HUES64 (cell line): ENCODE results near the gene KRT2.

ENCODE experiments used
- H3K27ac ChIP-seq: 2 replicates; pipeline ENCODE4 v1.7.0; 2013; ENCODE audit warnings: low read depth, low read length, inconsistent platforms
- H3K27me3 ChIP-seq: 2 replicates; pipeline ENCODE4 v1.6.1; 2013; ENCODE audit warnings: mild to moderate bottlenecking, low read length; ENCODE audit not compliant: insufficient read depth
- H3K36me3 ChIP-seq: 2 replicates; pipeline ENCODE4 v1.6.1; 2013; ENCODE audit warnings: mild to moderate bottlenecking, low read length; ENCODE audit not compliant: insufficient read depth
- H3K4me1 ChIP-seq: 2 replicates; pipeline ENCODE4 v1.6.1; 2013; ENCODE audit warnings: mild to moderate bottlenecking, low read length, moderate library complexity; ENCODE audit not compliant: insufficient read depth
- H3K4me3 ChIP-seq: 2 replicates; pipeline ENCODE4 v1.5.1; 2013; ENCODE audit warnings: mild to moderate bottlenecking, low read length, moderate library complexity
- H3K9ac ChIP-seq: 2 replicates; pipeline ENCODE4 v1.6.1; 2013; ENCODE audit warnings: mild to moderate bottlenecking, low read depth, low read length
- H3K9me3 ChIP-seq: 2 replicates; pipeline ENCODE4 v1.6.1; 2013; ENCODE audit warnings: low read depth, low read length; ENCODE audit not compliant: insufficient read depth
- WGBS: fragments of 150-250, 120-280 bp; methylation state at CpG from one replicate; pipeline ENCODE4 v1.1.7; 2013; ENCODE audit warnings: missing lambda C conversion rate; 5-methylcytosine and 5-hydroxymethylcytosine counted together

The KRT2 gene

GRCh38 chr12:52636592-52637258 lies 15.3 kb downstream of the KRT2 start:
- no peaks in the 10 kb centered on the region for H3K9me3 ChIP-seq
- H3K4me3 ChIP-seq, result no peak overlapping the region
- no peaks in the 10 kb centered on the region for H3K4me1 ChIP-seq
- H3K9ac ChIP-seq, result no peak overlapping the region
- WGBS, result 92% methylated on average over 5 of the region's 5 CpGs
- H3K36me3 ChIP-seq, result no peaks in the 10 kb centered on the region
- no peaks in the 10 kb centered on the region; the same call in 1 of the 2 replicates for H3K27me3 ChIP-seq
- H3K27ac ChIP-seq, result no peak overlapping the region

- no peaks in the 10 kb centered on the region for H3K4me1 ChIP-seq
- H3K9me3 ChIP-seq, result no peaks in the 10 kb centered on the region
- H3K9ac ChIP-seq, result no peak overlapping the region
- 83% methylated on average over 4 of the region's 6 CpGs for WGBS
- no peak overlapping the region for H3K27ac ChIP-seq
- H3K27me3 ChIP-seq, result no peaks in the 10 kb centered on the region; the same call in 1 of the 2 replicates
- no peak overlapping the region for H3K4me3 ChIP-seq
- no peaks in the 10 kb centered on the region for H3K36me3 ChIP-seq
Measured at GRCh38 chr12:52636189-52636588, 15.8 kb downstream of the KRT2 start.

GRCh38 chr12:52634266-52635056 lies 17.6 kb downstream of the KRT2 start:
- no peak overlapping the region for H3K27ac ChIP-seq
- H3K9ac ChIP-seq, result no peak overlapping the region
- 85% methylated on average over 6 of the region's 7 CpGs for WGBS
- H3K9me3 ChIP-seq, result no peaks in the 10 kb centered on the region
- no peaks in the 10 kb centered on the region for H3K36me3 ChIP-seq
- no peaks in the 10 kb centered on the region for H3K4me1 ChIP-seq
- no peaks in the 10 kb centered on the region; the same call in 1 of the 2 replicates for H3K27me3 ChIP-seq
- no peak overlapping the region for H3K4me3 ChIP-seq

GRCh38 chr12:52633383-52633782 lies 18.6 kb downstream of the KRT2 start:
- H3K9me3 ChIP-seq, result no peaks in the 10 kb centered on the region
- H3K4me1 ChIP-seq, result no peaks in the 10 kb centered on the region
- no peak overlapping the region for H3K4me3 ChIP-seq
- no peaks in the 10 kb centered on the region for H3K36me3 ChIP-seq
- 90% methylated on average over 4 of the region's 4 CpGs for WGBS
- H3K27me3 ChIP-seq, result no peaks in the 10 kb centered on the region
- H3K27ac ChIP-seq, result no peak overlapping the region
- H3K9ac ChIP-seq, result no peak overlapping the region

GRCh38 chr12:52632656-52633055 lies 19.4 kb downstream of the KRT2 start:
- H3K4me1 ChIP-seq, result no peaks in the 10 kb centered on the region
- H3K4me3 ChIP-seq, result no peak overlapping the region
- H3K9ac ChIP-seq, result no peak overlapping the region
- H3K27me3 ChIP-seq, result no peaks in the 10 kb centered on the region
- H3K27ac ChIP-seq, result no peak overlapping the region
- WGBS, result 92% methylated on average over 4 of the region's 4 CpGs
- H3K9me3 ChIP-seq, result no peaks in the 10 kb centered on the region
- H3K36me3 ChIP-seq, result no peaks in the 10 kb centered on the region

GRCh38 chr12:52631676-52632459 lies 20.1 kb downstream of the KRT2 start:
- H3K27ac ChIP-seq, result no peak overlapping the region
- 94% methylated on average over 6 of the region's 6 CpGs for WGBS
- no peak overlapping the region for H3K4me3 ChIP-seq
- H3K4me1 ChIP-seq, result no peaks in the 10 kb centered on the region
- H3K27me3 ChIP-seq, result no peaks in the 10 kb centered on the region
- no peak overlapping the region for H3K9ac ChIP-seq
- H3K36me3 ChIP-seq, result no peaks in the 10 kb centered on the region
- H3K9me3 ChIP-seq, result no peaks in the 10 kb centered on the region

GRCh38 chr12:52631264-52631663 lies 20.7 kb downstream of the KRT2 start:
- H3K36me3 ChIP-seq, result no peaks in the 10 kb centered on the region
- 67% methylated on average over 4 of the region's 4 CpGs for WGBS
- H3K4me3 ChIP-seq, result no peak overlapping the region
- no peak overlapping the region for H3K9ac ChIP-seq
- H3K27me3 ChIP-seq, result no peaks in the 10 kb centered on the region
- H3K27ac ChIP-seq, result no peak overlapping the region
- H3K9me3 ChIP-seq, result no peaks in the 10 kb centered on the region
- no peaks in the 10 kb centered on the region for H3K4me1 ChIP-seq

GRCh38 chr12:52630599-52631200 lies 21.3 kb downstream of the KRT2 start:
- Histone ChIP-seq H3K9me3 (no peaks in the 10 kb centered on the region), H3K36me3 (no peaks in the 10 kb centered on the region), H3K9ac (no peak overlapping the region), H3K27me3 (no peaks in the 10 kb centered on the region), H3K4me3 (no peak overlapping the region), H3K4me1 (no peaks in the 10 kb centered on the region), H3K27ac (no peak overlapping the region)
- WGBS, result 90% methylated on average over 2 of the region's 4 CpGs

GRCh38 chr12:52630008-52630500 lies 22.0 kb downstream of the KRT2 start:
- no peaks in the 10 kb centered on the region for H3K27me3 ChIP-seq
- H3K4me1 ChIP-seq, result no peaks in the 10 kb centered on the region
- 85% methylated on average over 7 of the region's 7 CpGs for WGBS

GRCh38 chr12:52629281-52630007 lies 22.6 kb downstream of the KRT2 start:
- no peaks in the 10 kb centered on the region for H3K36me3 ChIP-seq
- no peaks in the 10 kb centered on the region for H3K4me1 ChIP-seq
- no peak overlapping the region for H3K4me3 ChIP-seq
- H3K9ac ChIP-seq, result no peak overlapping the region
- H3K9me3 ChIP-seq, result no peaks in the 10 kb centered on the region
- WGBS, result 89% methylated on average over 12 of the region's 12 CpGs
- H3K27ac ChIP-seq, result no peak overlapping the region
- H3K27me3 ChIP-seq, result no peaks in the 10 kb centered on the region

More at GRCh38 chr12:52630008-52630500, 22.0 kb downstream of the KRT2 start:
- no peaks in the 10 kb centered on the region for H3K36me3 ChIP-seq
- no peaks in the 10 kb centered on the region for H3K9me3 ChIP-seq
- no peak overlapping the region for H3K27ac ChIP-seq
- no peak overlapping the region for H3K4me3 ChIP-seq
- H3K9ac ChIP-seq, result no peak overlapping the region
